ENCODE measurements around the gene PLEKHG1.

The PLEKHG1 gene

DNA sequence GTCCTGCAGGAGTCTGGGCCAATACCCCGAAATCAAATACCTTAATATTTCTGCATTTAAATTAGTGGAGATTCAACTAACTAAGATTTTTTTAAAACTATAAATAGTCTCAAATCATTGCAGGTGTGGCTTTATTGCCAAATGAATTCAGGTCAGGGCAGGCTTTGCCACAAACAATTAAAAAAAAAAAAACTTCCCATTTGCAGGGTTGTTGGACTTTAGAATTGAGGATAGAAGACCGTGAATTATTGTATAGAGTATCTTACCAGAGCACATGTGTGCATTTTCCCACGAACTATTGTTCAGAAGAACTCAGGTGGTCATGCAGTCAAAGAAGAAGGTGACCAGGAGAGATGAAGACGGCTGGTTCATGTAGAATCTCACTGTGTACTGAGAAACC lies 6.6 kb upstream of the PLEKHG1 start:
- in situ Hi-C loops (cut with MboI; ENCODE audit: low pct_unique_long_range_greater_than_20kb, low sequenced_read_pairs, unreplicated experiment) = no loop called here
- TF ChIP-seq CTCF (IDR thresholded peaks at IDR 0.05; ENCODE audit: extremely low read depth, insufficient read depth, missing control alignments) = no peak

GRCh38 chr6:150596439-150596838 lies 3.2 kb upstream of the PLEKHG1 start:
- no peak for TF ChIP-seq CTCF (IDR thresholded peaks at IDR 0.05; ENCODE audit: extremely low read depth, insufficient read depth, missing control alignments)
- in situ Hi-C loops (cut with MboI; ENCODE audit: low pct_unique_long_range_greater_than_20kb, low sequenced_read_pairs, unreplicated experiment) = no loop called here
- no peak for DNase-seq (ENCODE audit: low spot score)

More for the DNA sequence above, 6.6 kb upstream of the PLEKHG1 start:
- no peak for DNase-seq (ENCODE audit: low spot score)

DNA sequence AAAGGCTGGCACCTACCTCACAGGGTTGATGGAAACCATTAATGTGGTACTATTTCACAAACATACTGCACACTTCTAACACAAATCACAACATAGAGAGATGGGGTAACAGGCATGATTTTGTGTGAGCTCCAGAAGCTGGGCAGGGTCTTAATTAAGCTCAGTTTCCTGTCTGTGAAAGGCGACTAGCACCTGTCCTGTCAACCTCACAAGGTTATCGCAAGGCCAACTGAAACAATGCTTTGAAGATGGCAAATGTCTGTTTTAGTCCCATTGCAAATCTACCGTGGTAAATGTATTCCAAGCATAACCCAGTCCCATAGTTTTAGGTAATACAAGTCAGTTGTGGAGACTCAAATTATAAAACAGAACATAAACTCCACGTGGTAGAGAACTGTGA lies 1.3 kb upstream of the PLEKHG1 start:
- no peak for TF ChIP-seq CTCF (IDR thresholded peaks at IDR 0.05; ENCODE audit: extremely low read depth, insufficient read depth, missing control alignments)
- in situ Hi-C loops (cut with MboI; ENCODE audit: low pct_unique_long_range_greater_than_20kb, low sequenced_read_pairs, unreplicated experiment) = no loop called here
- DNase-seq (ENCODE audit: low spot score) = no peak

GRCh38 chr6:150598858-150599198 lies 857 bp upstream of the PLEKHG1 start:
- in situ Hi-C loops (cut with MboI; ENCODE audit: low pct_unique_long_range_greater_than_20kb, low sequenced_read_pairs, unreplicated experiment) = no loop called here
- no peak for DNase-seq (ENCODE audit: low spot score)
- TF ChIP-seq CTCF (IDR thresholded peaks at IDR 0.05; ENCODE audit: extremely low read depth, insufficient read depth, missing control alignments) = no peak

DNA sequence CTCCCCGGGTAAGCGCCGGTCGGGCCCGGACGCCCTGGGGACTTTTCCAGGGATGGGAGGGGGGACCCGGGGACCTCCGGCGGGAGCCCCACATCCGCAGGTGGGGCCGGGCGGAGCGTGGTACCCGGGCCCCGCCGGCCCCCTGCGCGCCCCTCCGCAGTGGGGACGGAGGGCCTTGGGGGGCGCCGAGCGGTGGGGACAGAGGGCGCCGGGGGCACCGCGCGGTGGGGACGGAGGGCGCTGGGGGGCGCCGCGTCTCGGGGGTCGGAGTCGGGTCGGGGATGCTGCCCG lies 270 bp downstream of the PLEKHG1 start:
- in situ Hi-C loops (cut with MboI; ENCODE audit: low pct_unique_long_range_greater_than_20kb, low sequenced_read_pairs, unreplicated experiment) = no loop called here
- DNase-seq (ENCODE audit: low spot score) = no peak
- TF ChIP-seq CTCF (IDR thresholded peaks at IDR 0.05; ENCODE audit: extremely low read depth, insufficient read depth, missing control alignments) = no peak

- peak; percentile 41 for TF ChIP-seq CTCF (IDR thresholded peaks at IDR 0.05; ENCODE audit: extremely low read depth, insufficient read depth, missing control alignments)
- peak; percentile 87 for DNase-seq (ENCODE audit: low spot score)
- in situ Hi-C loops (cut with MboI; ENCODE audit: low pct_unique_long_range_greater_than_20kb, low sequenced_read_pairs, unreplicated experiment) = no loop called here
Observed at GRCh38 chr6:150600301-150601017, 774 bp downstream of the PLEKHG1 start.

DNA sequence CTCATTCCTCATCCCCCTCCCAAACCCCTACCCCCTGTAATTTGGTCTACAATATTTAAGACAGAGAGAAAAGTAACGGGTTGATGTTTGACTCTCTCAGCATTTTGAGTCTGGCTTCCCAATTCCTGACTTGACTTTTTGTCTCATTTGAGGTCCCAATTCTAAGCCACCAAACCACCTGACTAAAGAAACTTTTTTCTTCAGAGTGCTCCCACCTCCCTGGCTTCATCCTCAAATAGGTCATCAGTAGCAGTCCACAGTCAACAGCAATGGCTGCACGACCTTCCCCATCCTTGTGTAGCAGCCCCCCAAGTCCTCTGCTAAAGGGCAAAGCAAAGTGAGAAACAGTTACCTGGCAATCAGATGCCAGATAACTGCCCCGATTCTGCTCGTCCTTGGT lies 1.8 kb downstream of the PLEKHG1 start:
- in situ Hi-C loops (cut with MboI; ENCODE audit: low pct_unique_long_range_greater_than_20kb, low sequenced_read_pairs, unreplicated experiment) = no loop called here
- no peak for DNase-seq (ENCODE audit: low spot score)
- no peak for TF ChIP-seq CTCF (IDR thresholded peaks at IDR 0.05; ENCODE audit: extremely low read depth, insufficient read depth, missing control alignments)
